Activated T-cell treated with anti-CD3 and anti-CD28 coated beads, Interleukin-2, amount 50 U/mL, for 72 hours (primary cell): Measurements from ENCODE around the gene RAB7A. TPM values are rescaled to one million over a fixed set of nuclear protein-coding genes. Genes with fewer than 3 reads are reported as not detected.
"Not testable (repeated sequence)": the region's sequence is repeated elsewhere in the genome, so short reads cannot be mapped to it uniquely, and the experiment has no call there.

Experiments
- ATAC-seq, 2 donors: fragments of 150-1000 bp; cut with Tn5 transposase; replicated peaks in 1 of 2; 2 replicates each; pipeline ENCODE4 v1.10.0; 2021; ENCODE audit warnings: moderate library complexity in 2 of 2, mild to moderate bottlenecking in 1 of 2
- DNase-seq, 2 donors: peaks; one replicate each; pipeline ENCODE4 v3.0.0; 2021 to 2022; ENCODE audit warnings: mixed read lengths in 1 of 2
- H3K27ac Mint-ChIP-seq: one replicate; pipeline ENCODE4 v1.8.0; 2022; ENCODE audit warnings: mild to moderate bottlenecking, moderate library complexity, mixed read lengths
- H3K27me3 Mint-ChIP-seq: one replicate; pipeline ENCODE4 v1.8.0; 2022; ENCODE audit warnings: low read depth, mixed read lengths
- H3K36me3 Mint-ChIP-seq, 2 donors: one replicate each; pipeline ENCODE4 v1.8.0; 2022; ENCODE audit warnings: mixed read lengths in 2 of 2, mild to moderate bottlenecking in 1 of 2; ENCODE audit not compliant: insufficient read depth in 2 of 2
- H3K4me1 Mint-ChIP-seq: one replicate; pipeline ENCODE4 v1.8.0; 2022; ENCODE audit warnings: low read depth, mixed read lengths
- H3K4me3 Mint-ChIP-seq, 2 donors: one replicate each; pipeline ENCODE4 v1.8.0; 2022; ENCODE audit warnings: mild to moderate bottlenecking in 2 of 2, mixed read lengths in 2 of 2, moderate library complexity in 2 of 2
- H3K9me3 Mint-ChIP-seq, 2 donors: one replicate each; pipeline ENCODE4 v1.8.0; 2022; ENCODE audit warnings: mixed read lengths in 2 of 2
- total RNA-seq, 2 donors: library from RNA; stranded (reverse); gene quantifications; one replicate each; pipeline ENCODE4 v1.2.3, GENCODE V29; 2022

The RAB7A gene
- total RNA-seq, 2 donors from 2014 or later: 204 to 206 TPM

GRCh38 chr3:128773189-128773588 is 47.2 kb downstream of the RAB7A start:
- H3K4me3 Mint-ChIP-seq, ATAC-seq, H3K27ac Mint-ChIP-seq, H3K9me3 Mint-ChIP-seq, DNase-seq, H3K27me3 Mint-ChIP-seq: not testable (repeated sequence)
- H3K4me1 Mint-ChIP-seq: peaks cover 63% of the 10 kb centered on the region
- peaks cover 0 to 13% of the 10 kb centered on the region in 2 donors for H3K36me3 Mint-ChIP-seq

GRCh38 chr3:128773592-128773991 is 47.6 kb downstream of the RAB7A start:
- H3K27me3 Mint-ChIP-seq, H3K9me3 Mint-ChIP-seq, H3K27ac Mint-ChIP-seq, DNase-seq, ATAC-seq, H3K4me3 Mint-ChIP-seq: not testable (repeated sequence)
- H3K36me3 Mint-ChIP-seq: peaks cover 0 to 13% of the 10 kb centered on the region in 2 donors
- H3K4me1 Mint-ChIP-seq: peaks cover 63% of the 10 kb centered on the region

GRCh38 chr3:128775241-128775640 is 49.3 kb downstream of the RAB7A start:
- Mint-ChIP-seq H3K9me3 (peaks cover 0 to 3% of the 10 kb centered on the region in 2 donors), H3K27me3 (no peaks in the 10 kb centered on the region), H3K4me3 (no peak overlapping the region), H3K27ac (no peak overlapping the region), H3K4me1 (peaks cover 62% of the 10 kb centered on the region), H3K36me3 (peaks cover 0 to 9% of the 10 kb centered on the region in 2 donors)
- DNase-seq (no peak), ATAC-seq (no peak)

DNA sequence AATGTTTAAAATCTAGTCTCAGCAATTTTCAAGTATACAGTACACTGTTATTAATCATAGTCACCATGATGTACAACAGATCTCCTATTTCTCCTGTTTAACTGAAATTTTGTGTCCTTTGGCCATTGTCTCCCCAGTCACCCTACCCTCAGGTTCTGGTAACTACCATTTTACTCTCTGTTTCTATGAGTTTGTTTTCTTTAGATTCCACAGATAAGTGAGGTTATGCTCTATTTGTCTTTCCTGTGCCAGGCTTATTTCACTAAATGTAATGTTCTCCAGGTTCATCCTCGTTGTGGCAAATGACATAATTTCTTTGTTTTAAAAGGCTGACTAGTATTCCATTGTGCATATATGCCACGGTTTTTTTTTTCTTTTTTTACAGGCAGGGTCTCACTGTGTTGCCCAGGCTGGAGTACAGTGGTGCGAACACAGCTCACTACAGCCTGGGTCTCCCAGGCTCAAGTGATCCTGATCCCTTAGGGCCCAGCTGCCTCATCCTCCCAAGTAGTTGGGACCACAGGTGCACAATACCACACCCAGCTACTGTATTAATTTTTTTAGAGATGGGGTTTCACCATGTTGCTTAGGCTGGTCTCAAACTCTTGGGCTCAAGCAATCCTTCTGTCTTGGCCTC is 50.0 kb downstream of the RAB7A start:
- Mint-ChIP-seq H3K9me3 (peaks cover 0 to 3% of the 10 kb centered on the region in 2 donors), H3K4me3 (no peak overlapping the region), H3K27me3 (no peaks in the 10 kb centered on the region), H3K4me1 (peaks cover 67% of the 10 kb centered on the region), H3K27ac (no peak overlapping the region), H3K36me3 (peaks cover 0 to 9% of the 10 kb centered on the region in 2 donors)
- no peak for DNase-seq
- ATAC-seq: no peak

DNA sequence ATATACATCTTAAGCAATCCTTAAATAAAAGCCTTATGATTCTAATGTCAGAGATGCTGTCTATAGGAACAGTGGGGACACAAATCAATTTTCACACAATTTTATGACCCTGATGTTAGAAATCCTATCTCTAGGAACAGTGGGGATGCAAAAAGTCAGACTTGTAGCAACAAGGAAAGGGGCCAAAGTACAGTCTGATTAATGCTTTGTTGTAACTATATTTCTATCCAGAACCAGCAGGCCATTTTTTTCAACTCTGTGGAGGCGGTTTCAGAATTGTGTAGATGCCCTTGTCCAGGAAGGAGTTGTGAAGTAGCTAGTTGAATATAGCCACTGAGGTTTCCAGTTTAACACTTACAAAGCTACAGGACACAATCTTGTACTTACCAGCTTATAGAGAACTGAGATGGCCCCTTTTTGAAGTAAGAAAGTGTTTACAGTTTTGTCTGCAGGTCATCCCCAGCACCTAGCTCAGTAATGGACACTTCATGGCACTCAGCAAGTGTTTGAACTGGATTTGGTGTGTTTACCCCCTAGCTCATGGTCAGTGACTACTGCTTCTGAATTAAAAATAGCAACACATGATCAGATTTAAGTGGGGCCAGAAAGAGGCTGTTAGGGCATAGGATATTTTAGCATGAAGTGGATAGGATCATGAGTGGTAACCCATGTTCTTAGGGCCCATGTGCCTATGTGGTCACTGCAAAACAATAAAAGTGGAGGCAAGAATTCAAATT is 54.3 kb downstream of the RAB7A start:
- H3K27me3 Mint-ChIP-seq: no peaks in the 10 kb centered on the region
- peaks cover 94% of the 10 kb centered on the region for H3K4me1 Mint-ChIP-seq
- peak overlapping the region in 1 of 2 donors; percentile 1 for H3K4me3 Mint-ChIP-seq
- peaks cover 0 to 2% of the 10 kb centered on the region in 2 donors for H3K36me3 Mint-ChIP-seq
- no peak for ATAC-seq
- H3K9me3 Mint-ChIP-seq: no peaks in the 10 kb centered on the region
- H3K27ac Mint-ChIP-seq: peak overlapping the region; percentile 48
- DNase-seq: no peak

DNA sequence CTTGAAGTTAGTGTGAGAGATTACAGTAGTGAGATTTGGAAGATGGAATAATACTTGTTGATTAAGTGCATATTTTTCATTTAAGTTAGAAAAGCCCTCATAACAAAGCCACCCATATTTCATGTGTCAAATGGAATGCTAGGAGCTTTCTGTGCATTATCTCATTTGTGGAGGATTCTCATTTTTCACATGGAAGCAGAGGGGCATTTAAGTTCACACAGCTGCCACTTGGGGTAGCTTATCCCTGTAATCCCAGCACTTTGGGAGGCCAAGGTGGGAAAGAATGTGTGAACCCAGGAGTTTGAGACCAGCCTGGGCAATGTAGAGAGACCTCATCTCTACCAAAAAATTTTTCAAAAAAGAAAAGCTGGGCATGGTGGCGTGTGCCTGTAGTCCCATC is 55.2 kb downstream of the RAB7A start:
- Mint-ChIP-seq H3K9me3 (no peaks in the 10 kb centered on the region), H3K4me1 (peaks cover 94% of the 10 kb centered on the region), H3K27ac (no peak overlapping the region), H3K4me3 (no peak overlapping the region), H3K27me3 (no peaks in the 10 kb centered on the region), H3K36me3 (no peaks in the 10 kb centered on the region)
- ATAC-seq (no peak), DNase-seq (no peak)

DNA sequence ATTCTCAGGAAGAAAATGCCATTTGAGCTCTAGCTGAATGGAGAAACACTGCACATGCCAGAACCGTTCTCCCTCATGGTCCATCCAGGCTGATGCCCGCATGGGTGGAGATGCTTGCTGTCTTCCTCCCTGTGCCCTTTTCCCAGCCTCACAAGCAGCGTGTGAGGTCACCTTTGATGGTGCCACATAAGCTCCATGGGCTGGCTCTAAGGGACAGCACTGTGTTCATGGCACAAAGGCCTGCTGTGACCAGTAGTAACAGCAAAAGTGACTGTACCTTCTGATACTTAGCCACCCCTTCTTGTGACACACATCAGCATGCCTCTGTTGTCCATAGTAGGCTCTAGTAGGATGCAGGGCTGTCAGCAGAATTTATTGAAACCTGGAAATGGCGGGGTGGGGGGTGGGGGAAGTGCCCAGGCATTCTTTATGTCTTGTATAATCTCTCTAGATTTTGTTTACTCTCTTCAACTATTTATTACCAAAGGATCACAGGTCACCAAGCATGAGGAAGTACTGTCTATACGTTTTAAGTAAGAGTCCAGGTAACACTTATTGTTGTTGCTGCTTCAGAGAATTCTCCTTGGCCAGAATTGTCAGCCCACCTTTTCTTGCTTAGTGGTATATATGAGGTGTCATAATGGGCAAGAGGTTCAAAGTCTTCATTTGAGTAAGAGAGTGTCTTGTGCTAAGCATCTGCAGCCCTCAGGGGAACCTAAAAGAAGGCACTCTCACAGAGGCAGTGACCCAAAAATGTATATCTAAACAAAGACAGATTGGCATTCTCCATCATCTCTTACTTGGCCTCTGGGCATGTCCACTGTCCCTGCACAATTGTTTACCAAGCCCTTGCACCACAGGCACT is 56.5 kb downstream of the RAB7A start:
- H3K27ac Mint-ChIP-seq: peak overlapping the region; percentile 18
- DNase-seq (no peak), ATAC-seq (peak; percentile 56 to 66)
- H3K4me1 Mint-ChIP-seq: peaks cover 95% of the 10 kb centered on the region
- H3K9me3 Mint-ChIP-seq: no peaks in the 10 kb centered on the region
- peak overlapping the region in 1 of 2 donors; percentile 23 for H3K4me3 Mint-ChIP-seq
- no peaks in the 10 kb centered on the region for H3K36me3 Mint-ChIP-seq
- H3K27me3 Mint-ChIP-seq: no peaks in the 10 kb centered on the region

GRCh38 chr3:128783774-128784173 is 57.8 kb downstream of the RAB7A start:
- H3K4me1 Mint-ChIP-seq: peaks cover 95% of the 10 kb centered on the region
- H3K4me3 Mint-ChIP-seq: no peak overlapping the region
- no peaks in the 10 kb centered on the region for H3K36me3 Mint-ChIP-seq
- no peaks in the 10 kb centered on the region for H3K9me3 Mint-ChIP-seq
- H3K27me3 Mint-ChIP-seq: no peaks in the 10 kb centered on the region
- H3K27ac Mint-ChIP-seq: no peak overlapping the region
- ATAC-seq: no peak
- DNase-seq: no peak

DNA sequence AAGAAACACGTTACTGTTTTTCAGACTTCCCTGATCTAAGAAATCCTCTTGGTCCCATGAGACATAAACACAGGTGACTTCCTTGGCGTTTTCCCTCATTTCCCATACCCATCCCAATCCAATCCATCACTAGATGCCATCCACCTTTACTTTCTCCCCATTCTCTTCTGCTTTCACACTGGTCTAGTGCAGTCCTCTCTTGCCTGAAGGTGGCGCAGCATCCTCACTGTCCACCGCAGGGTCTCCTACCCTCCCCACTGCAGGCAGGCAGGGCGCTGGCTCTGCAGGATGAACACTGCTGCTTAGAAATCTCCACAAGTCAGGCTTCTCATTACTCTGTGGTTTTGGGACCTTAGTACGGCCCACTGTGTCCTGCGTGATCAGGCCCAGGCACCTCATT is 58.2 kb downstream of the RAB7A start:
- ATAC-seq: peak; percentile 30 to 35
- Mint-ChIP-seq H3K36me3 (no peaks in the 10 kb centered on the region), H3K4me1 (peaks cover 95% of the 10 kb centered on the region)

GRCh38 chr3:128784843-128785242 is 58.9 kb downstream of the RAB7A start:
- Mint-ChIP-seq H3K27me3 (no peaks in the 10 kb centered on the region), H3K4me3 (no peak overlapping the region), H3K4me1 (peaks cover 95% of the 10 kb centered on the region), H3K36me3 (no peaks in the 10 kb centered on the region), H3K27ac (peak overlapping the region; percentile 1), H3K9me3 (no peaks in the 10 kb centered on the region)
- DNase-seq (no peak), ATAC-seq (no peak)

More for the DNA sequence above, 58.2 kb downstream of the RAB7A start:
- Mint-ChIP-seq H3K9me3 (no peaks in the 10 kb centered on the region), H3K27me3 (no peaks in the 10 kb centered on the region), H3K27ac (peak overlapping the region; percentile 1), H3K4me3 (no peak overlapping the region)
- peak; percentile 60 to 74 for DNase-seq

DNA sequence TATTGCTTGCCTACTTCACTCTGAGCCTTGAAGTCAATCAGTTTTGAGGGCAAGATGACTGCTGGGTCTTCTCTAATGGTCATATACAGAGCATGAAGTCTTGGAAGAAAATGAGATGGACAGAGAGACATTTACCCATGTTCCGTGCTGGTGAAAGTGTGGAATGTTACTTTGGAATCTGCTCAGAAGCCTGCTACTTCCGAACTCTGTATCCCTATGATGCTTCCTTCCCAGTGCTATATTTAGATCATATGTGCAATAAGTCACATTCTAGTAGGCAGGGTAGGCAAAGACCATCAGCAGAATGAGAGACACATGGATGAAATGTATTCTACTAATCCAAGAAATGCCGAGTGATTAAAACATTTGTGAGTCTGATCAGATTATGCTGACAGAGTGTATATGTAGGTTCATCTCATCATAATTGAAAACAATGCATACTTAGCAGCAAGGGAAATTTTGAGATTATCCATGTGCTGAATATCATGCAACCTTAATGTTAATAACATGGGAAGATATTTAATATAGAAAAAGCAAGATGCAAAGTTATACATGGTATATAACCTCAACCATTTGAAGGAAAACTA is 60.5 kb downstream of the RAB7A start:
- Mint-ChIP-seq H3K27ac (peak overlapping the region; percentile 97), H3K36me3 (no peaks in the 10 kb centered on the region), H3K4me1 (peaks cover 97% of the 10 kb centered on the region), H3K4me3 (peak overlapping the region in 1 of 2 donors; percentile 88), H3K27me3 (no peaks in the 10 kb centered on the region), H3K9me3 (no peaks in the 10 kb centered on the region)
- DNase-seq (no peak), ATAC-seq (no peak)

DNA sequence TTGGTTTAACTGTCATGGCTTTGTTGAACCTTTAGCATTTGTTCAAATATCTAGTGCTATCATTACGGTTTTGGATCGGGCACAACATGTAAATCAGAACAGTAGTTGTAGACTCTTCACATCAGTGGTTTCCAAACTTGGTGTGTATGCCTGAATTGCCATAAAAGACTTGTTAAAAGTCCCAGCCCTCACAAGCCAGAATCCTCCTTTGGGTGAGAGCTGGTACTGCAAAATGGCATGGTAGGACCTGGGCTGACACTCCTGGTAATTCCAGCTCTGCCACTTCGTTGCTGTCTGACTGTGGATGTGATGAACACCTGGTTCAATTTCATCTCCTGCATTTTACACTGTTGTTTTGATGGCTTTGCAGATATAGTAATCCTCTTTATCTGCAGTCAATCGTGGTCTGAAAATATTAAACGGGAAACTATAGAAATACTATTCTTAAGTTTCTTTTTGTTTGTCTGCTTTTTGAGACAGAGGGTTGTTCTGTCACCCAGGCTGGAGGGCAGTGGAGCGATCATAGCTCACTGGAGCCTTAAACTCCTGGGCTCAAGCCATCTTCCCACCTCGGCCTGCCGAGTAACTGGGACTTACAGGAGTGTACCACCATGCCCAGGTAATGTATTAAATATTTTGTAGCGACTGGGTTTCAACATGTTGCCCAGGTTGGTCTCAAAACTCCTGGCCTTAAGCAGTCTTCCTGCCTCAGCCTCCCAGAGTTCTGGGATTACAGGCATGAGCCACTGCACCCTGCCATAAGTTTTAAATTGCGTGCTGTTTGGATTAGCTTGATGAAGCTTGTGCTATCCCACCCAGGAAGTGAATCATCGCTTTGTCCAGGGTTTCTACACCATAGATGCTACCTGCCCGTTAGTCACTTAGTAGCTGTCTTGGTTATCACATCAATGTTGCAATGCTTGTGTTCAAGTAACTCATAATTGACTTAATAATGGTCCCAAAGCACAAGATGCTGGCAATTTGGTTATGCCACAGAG is 61.6 kb downstream of the RAB7A start:
- H3K27me3 Mint-ChIP-seq: no peaks in the 10 kb centered on the region
- peaks cover 100% of the 10 kb centered on the region for H3K4me1 Mint-ChIP-seq
- no peaks in the 10 kb centered on the region for H3K9me3 Mint-ChIP-seq
- ATAC-seq (peak; percentile 74 to 76), DNase-seq (peak; percentile 48 to 65)
- peaks cover 0 to 5% of the 10 kb centered on the region in 2 donors for H3K36me3 Mint-ChIP-seq
- H3K27ac Mint-ChIP-seq: peak overlapping the region; percentile 97
- H3K4me3 Mint-ChIP-seq: peak overlapping the region; percentile 87 to 88
